Measurements from ENCODE around the gene FGFR3. TPM values are rescaled to one million over a fixed set of nuclear protein-coding genes. Genes with fewer than 3 reads are reported as not detected.
"Not testable (repeated sequence)": the region's sequence is repeated elsewhere in the genome, so short reads cannot be mapped to it uniquely, and the experiment has no call there.

The FGFR3 gene
- total RNA-seq, 6 donors from 2014 or later, result 18.5 to 92.2 (median 24.4) TPM

DNA sequence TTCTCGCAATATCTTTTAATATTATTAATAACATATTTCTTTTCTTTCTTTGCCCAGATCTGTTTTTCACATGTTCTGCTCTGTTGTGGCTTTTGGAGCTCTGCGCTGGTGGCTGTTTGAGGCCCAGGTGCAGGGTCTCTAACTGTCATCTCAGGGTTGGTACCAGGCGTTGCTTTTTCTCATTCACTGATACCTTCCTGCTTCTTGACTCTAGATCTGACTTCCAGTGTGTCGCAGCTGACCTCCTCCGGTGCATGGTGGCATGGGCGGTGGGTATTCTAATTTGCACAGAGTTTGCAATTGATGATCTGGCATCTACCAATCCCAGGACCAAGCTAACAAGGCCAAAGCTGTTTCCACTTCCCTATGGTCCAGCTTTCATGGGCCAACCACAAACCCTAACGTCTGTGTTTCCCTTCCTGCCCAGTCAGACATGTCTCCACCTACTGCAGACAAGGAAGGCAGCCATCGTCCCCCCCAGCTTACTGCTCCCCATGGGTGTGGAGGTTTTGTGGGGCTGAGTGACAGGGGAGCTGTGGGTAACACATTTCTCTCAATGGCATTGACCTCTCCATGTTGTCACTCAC is 37.6 kb downstream of the FGFR3 start:
- Histone ChIP-seq H3K36me3 (peaks cover 10 to 69% (median 65%) of the 10 kb centered on the region in 4 donors), H3K27me3 (no peaks in the 10 kb centered on the region), H3K9me3 (no peaks in the 10 kb centered on the region), H3K4me1 (no peaks in the 10 kb centered on the region), H3K27ac (no peak overlapping the region), H3K4me3 (no peak overlapping the region)
- no peak for TF ChIP-seq POLR2AphosphoS5 (IDR thresholded peaks at IDR 0.05)
- WGBS, 2 donors, result 75 to 79% methylated on average over 8 of the region's 8 CpGs
- DNase-seq (no peak), ATAC-seq (ENCODE audit: low FRiP score in 2 of 2) (no peak)

- Histone ChIP-seq H3K9me3 (no peaks in the 10 kb centered on the region), H3K36me3 (peaks cover 12 to 73% (median 66%) of the 10 kb centered on the region in 4 donors), H3K27me3 (no peaks in the 10 kb centered on the region), H3K4me3 (no peak overlapping the region), H3K27ac (no peak overlapping the region), H3K4me1 (no peaks in the 10 kb centered on the region)
- ATAC-seq (ENCODE audit: low FRiP score in 2 of 2) (no peak), DNase-seq (no peak)
- TF ChIP-seq POLR2AphosphoS5 (IDR thresholded peaks at IDR 0.05) (no peak), EP300 (IDR thresholded peaks at IDR 0.05) (no peak), CTCF (IDR thresholded peaks at IDR 0.05) (no peak), POLR2A (IDR thresholded peaks at IDR 0.05) (no peak)
- WGBS, 2 donors, result 92 to 96% methylated on average over 4 to 8 of the region's 8 CpGs
Observed at GRCh38 chr4:1831331-1831730, 38.2 kb downstream of the FGFR3 start.

DNA sequence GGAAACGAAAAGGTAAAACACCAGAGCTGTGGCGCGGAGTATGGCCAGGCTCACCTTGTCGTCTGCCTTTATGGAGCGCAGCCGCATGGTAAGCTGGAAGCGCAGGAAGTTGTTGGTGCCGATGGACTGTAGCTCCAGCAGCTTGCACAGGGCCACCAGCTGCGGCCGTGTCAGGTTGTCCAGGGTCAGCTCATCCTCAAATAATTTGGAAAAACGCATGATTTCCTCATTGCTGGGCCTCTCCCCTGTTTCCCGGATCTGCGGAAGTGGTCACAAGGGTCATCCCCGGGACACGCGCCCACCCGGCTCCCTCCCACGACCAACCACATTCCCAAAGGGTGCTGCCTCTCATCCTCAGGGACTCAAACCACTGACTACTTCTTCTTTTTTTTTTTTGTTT is 39.6 kb downstream of the FGFR3 start:
- DNase-seq, result no peak
- peaks cover 12 to 75% (median 65%) of the 10 kb centered on the region in 4 donors for H3K36me3 ChIP-seq
- WGBS, 2 donors, result 95% methylated on average over 18 of the region's 18 CpGs

GRCh38 chr4:1833307-1834046 is 40.4 kb downstream of the FGFR3 start:
- H3K27ac ChIP-seq, result no peak overlapping the region
- no peak for ATAC-seq (ENCODE audit: low FRiP score in 2 of 2)
- no peak for DNase-seq
- H3K27me3 ChIP-seq, result no peaks in the 10 kb centered on the region
- H3K36me3 ChIP-seq, result peaks cover 18 to 83% (median 73%) of the 10 kb centered on the region in 4 donors
- H3K9me3 ChIP-seq, result no peaks in the 10 kb centered on the region
- 98% methylated on average over 11 to 14 of the region's 14 CpGs for WGBS, 2 donors
- no peak for TF ChIP-seq CTCF (IDR thresholded peaks at IDR 0.05)
- H3K4me1 ChIP-seq, result no peaks in the 10 kb centered on the region
- H3K4me3 ChIP-seq, result no peak overlapping the region

More for the DNA sequence above, 39.6 kb downstream of the FGFR3 start:
- TF ChIP-seq POLR2AphosphoS5 (IDR thresholded peaks at IDR 0.05) (no peak), EP300 (IDR thresholded peaks at IDR 0.05) (no peak), POLR2A (IDR thresholded peaks at IDR 0.05) (no peak), CTCF (IDR thresholded peaks at IDR 0.05) (no peak)
- no peaks in the 10 kb centered on the region for H3K9me3 ChIP-seq
- H3K4me3 ChIP-seq, result no peak overlapping the region
- no peaks in the 10 kb centered on the region for H3K4me1 ChIP-seq
- ATAC-seq (ENCODE audit: low FRiP score in 2 of 2), result no peak
- H3K27ac ChIP-seq, result no peak overlapping the region
- no peaks in the 10 kb centered on the region for H3K27me3 ChIP-seq

GRCh38 chr4:1834047-1834775 is 41.1 kb downstream of the FGFR3 start:
- ATAC-seq (ENCODE audit: low FRiP score in 2 of 2) (no peak), DNase-seq (no peak)
- TF ChIP-seq CTCF (IDR thresholded peaks at IDR 0.05), result no peak
- no peak for TF ChIP-seq EP300 (IDR thresholded peaks at IDR 0.05)
- no peak for TF ChIP-seq POLR2AphosphoS5 (IDR thresholded peaks at IDR 0.05)
- no peak for TF ChIP-seq POLR2A (IDR thresholded peaks at IDR 0.05)
- Histone ChIP-seq H3K36me3 (peaks cover 22 to 90% (median 80%) of the 10 kb centered on the region in 4 donors), H3K4me3 (no peak overlapping the region), H3K27me3 (no peaks in the 10 kb centered on the region), H3K4me1 (no peaks in the 10 kb centered on the region), H3K9me3 (no peaks in the 10 kb centered on the region), H3K27ac (no peak overlapping the region)
- 89 to 92% methylated on average over 16 to 21 of the region's 21 CpGs for WGBS, 2 donors

GRCh38 chr4:1835836-1836235 is 42.7 kb downstream of the FGFR3 start:
- peaks cover 22 to 99% (median 85%) of the 10 kb centered on the region in 4 donors for H3K36me3 ChIP-seq
- not testable (repeated sequence) for H3K27ac ChIP-seq; DNase-seq; ATAC-seq (ENCODE audit: low FRiP score in 2 of 2); H3K4me1 ChIP-seq; H3K4me3 ChIP-seq; H3K9me3 ChIP-seq; H3K27me3 ChIP-seq
- WGBS, 2 donors, result 96 to 98% methylated on average over 8 of the region's 8 CpGs

Data from upper lobe of left lung (tissue), 6 donors.